ENCODE results near the gene SLC35F4. TPM values are rescaled to one million over a fixed set of nuclear protein-coding genes. Genes with fewer than 3 reads are reported as not detected.

Gene SLC35F4
- polyA plus RNA-seq, 1 donor from 2014 or later, result 21.0 TPM

- no peaks in the 10 kb centered on the region for H3K36me3 ChIP-seq (ENCODE audit: insufficient read depth, low read length)
- no peak for TF ChIP-seq RAD21 (conservative IDR thresholded peaks at IDR 0.05)
- no peak for TF ChIP-seq EZH2 (IDR thresholded peaks at IDR 0.05; ENCODE audit: borderline replicate concordance, insufficient read depth, low read length, poor library complexity, severe bottlenecking)
- TF ChIP-seq, protein P1, sequence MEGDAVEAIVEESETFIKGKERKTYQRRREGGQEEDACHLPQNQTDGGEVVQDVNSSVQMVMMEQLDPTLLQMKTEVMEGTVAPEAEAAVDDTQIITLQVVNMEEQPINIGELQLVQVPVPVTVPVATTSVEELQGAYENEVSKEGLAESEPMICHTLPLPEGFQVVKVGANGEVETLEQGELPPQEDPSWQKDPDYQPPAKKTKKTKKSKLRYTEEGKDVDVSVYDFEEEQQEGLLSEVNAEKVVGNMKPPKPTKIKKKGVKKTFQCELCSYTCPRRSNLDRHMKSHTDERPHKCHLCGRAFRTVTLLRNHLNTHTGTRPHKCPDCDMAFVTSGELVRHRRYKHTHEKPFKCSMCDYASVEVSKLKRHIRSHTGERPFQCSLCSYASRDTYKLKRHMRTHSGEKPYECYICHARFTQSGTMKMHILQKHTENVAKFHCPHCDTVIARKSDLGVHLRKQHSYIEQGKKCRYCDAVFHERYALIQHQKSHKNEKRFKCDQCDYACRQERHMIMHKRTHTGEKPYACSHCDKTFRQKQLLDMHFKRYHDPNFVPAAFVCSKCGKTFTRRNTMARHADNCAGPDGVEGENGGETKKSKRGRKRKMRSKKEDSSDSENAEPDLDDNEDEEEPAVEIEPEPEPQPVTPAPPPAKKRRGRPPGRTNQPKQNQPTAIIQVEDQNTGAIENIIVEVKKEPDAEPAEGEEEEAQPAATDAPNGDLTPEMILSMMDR (IDR thresholded peaks at IDR 0.05; ENCODE audit: poor library complexity, severe bottlenecking), result no peak
- TF ChIP-seq, protein P2, sequence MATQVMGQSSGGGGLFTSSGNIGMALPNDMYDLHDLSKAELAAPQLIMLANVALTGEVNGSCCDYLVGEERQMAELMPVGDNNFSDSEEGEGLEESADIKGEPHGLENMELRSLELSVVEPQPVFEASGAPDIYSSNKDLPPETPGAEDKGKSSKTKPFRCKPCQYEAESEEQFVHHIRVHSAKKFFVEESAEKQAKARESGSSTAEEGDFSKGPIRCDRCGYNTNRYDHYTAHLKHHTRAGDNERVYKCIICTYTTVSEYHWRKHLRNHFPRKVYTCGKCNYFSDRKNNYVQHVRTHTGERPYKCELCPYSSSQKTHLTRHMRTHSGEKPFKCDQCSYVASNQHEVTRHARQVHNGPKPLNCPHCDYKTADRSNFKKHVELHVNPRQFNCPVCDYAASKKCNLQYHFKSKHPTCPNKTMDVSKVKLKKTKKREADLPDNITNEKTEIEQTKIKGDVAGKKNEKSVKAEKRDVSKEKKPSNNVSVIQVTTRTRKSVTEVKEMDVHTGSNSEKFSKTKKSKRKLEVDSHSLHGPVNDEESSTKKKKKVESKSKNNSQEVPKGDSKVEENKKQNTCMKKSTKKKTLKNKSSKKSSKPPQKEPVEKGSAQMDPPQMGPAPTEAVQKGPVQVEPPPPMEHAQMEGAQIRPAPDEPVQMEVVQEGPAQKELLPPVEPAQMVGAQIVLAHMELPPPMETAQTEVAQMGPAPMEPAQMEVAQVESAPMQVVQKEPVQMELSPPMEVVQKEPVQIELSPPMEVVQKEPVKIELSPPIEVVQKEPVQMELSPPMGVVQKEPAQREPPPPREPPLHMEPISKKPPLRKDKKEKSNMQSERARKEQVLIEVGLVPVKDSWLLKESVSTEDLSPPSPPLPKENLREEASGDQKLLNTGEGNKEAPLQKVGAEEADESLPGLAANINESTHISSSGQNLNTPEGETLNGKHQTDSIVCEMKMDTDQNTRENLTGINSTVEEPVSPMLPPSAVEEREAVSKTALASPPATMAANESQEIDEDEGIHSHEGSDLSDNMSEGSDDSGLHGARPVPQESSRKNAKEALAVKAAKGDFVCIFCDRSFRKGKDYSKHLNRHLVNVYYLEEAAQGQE (IDR thresholded peaks at IDR 0.05; ENCODE audit: borderline replicate concordance), result no peak
- no peak for TF ChIP-seq EP300 (conservative IDR thresholded peaks at IDR 0.05; ENCODE audit: poor library complexity, severe bottlenecking)
- H3F3A ChIP-seq (ENCODE audit: insufficient read depth, low read length, poor library complexity, severe bottlenecking), result no peaks in the 10 kb centered on the region
- H3K9ac ChIP-seq (ENCODE audit: low read length), result no peak overlapping the region
- no peaks in the 10 kb centered on the region for H4K20me1 ChIP-seq (ENCODE audit: insufficient read depth)
- no peak overlapping the region for H3K4me2 ChIP-seq (ENCODE audit: low read length)
- peaks cover 4% of the 10 kb centered on the region for H3K9me3 ChIP-seq (ENCODE audit: low read length)
- no peaks in the 10 kb centered on the region for H3K79me2 ChIP-seq (replicated peaks; ENCODE audit: insufficient read depth, low read length)
- H3K4me3 ChIP-seq (ENCODE audit: low read length), result no peak overlapping the region
- H3K27ac ChIP-seq (ENCODE audit: low read length), result no peak overlapping the region
- no peaks in the 10 kb centered on the region for H3K27me3 ChIP-seq (ENCODE audit: insufficient read depth, low read depth, low read length)
- no peak overlapping the region for H2AFZ ChIP-seq (ENCODE audit: low read depth, low read length)
- H3K9me2 ChIP-seq (ENCODE audit: insufficient read depth, low read length), result no peaks in the 10 kb centered on the region
Observed at GRCh38 chr14:57761800-57762199, 104.1 kb downstream of the SLC35F4 start.

DNA sequence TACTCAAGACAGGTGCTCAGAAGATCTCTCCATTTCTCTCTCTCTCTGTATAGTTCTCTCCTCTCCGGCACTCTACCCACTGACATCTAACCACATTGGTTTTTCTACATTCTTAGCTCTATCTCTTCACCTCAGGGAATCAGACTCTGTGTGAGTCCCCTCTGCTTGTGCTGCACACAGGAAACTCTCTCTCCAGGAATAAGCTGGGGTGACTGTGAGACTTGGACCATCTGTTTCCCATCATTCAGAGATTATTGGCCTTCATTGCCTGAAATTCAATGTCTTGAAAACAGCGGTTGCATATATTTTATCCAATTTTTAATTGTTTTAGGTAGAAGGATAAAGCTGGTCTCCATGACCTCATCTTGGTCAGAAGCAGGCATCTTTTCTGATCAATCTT, 105.0 kb downstream of the SLC35F4 start:
- no peaks in the 10 kb centered on the region for H3K27me3 ChIP-seq (ENCODE audit: insufficient read depth, low read depth, low read length)

More for the DNA sequence above, 105.0 kb downstream of the SLC35F4 start:
- Histone ChIP-seq H3K9ac (ENCODE audit: low read length) (no peak overlapping the region), H3K9me3 (ENCODE audit: low read length) (peaks cover 4% of the 10 kb centered on the region), H3K36me3 (ENCODE audit: insufficient read depth, low read length) (no peaks in the 10 kb centered on the region), H3K4me3 (ENCODE audit: low read length) (no peak overlapping the region), H3K79me2 (replicated peaks; ENCODE audit: insufficient read depth, low read length) (no peaks in the 10 kb centered on the region), H3K27ac (ENCODE audit: low read length) (no peak overlapping the region), H3F3A (ENCODE audit: insufficient read depth, low read length, poor library complexity, severe bottlenecking) (no peaks in the 10 kb centered on the region), H4K20me1 (ENCODE audit: insufficient read depth) (no peaks in the 10 kb centered on the region), H3K9me2 (ENCODE audit: insufficient read depth, low read length) (no peaks in the 10 kb centered on the region), H2AFZ (ENCODE audit: low read depth, low read length) (no peak overlapping the region), H3K4me2 (ENCODE audit: low read length) (no peak overlapping the region)
- TF ChIP-seq POLR2AphosphoS5 (IDR thresholded peaks at IDR 0.05), result no peak
- no peak for TF ChIP-seq EP300 (conservative IDR thresholded peaks at IDR 0.05; ENCODE audit: poor library complexity, severe bottlenecking)
- TF ChIP-seq RAD21 (conservative IDR thresholded peaks at IDR 0.05), result no peak
- TF ChIP-seq, protein P2 (IDR thresholded peaks at IDR 0.05; ENCODE audit: borderline replicate concordance), result no peak
- TF ChIP-seq, protein P1 (IDR thresholded peaks at IDR 0.05; ENCODE audit: poor library complexity, severe bottlenecking), result no peak
- TF ChIP-seq MXI1 (conservative IDR thresholded peaks at IDR 0.05; ENCODE audit: poor library complexity, severe bottlenecking), result no peak
- TF ChIP-seq SMC3 (conservative IDR thresholded peaks at IDR 0.05; ENCODE audit: poor library complexity), result no peak
- TF ChIP-seq EZH2 (IDR thresholded peaks at IDR 0.05; ENCODE audit: borderline replicate concordance, insufficient read depth, low read length, poor library complexity, severe bottlenecking), result no peak
- TF ChIP-seq TAF1 (IDR thresholded peaks at IDR 0.05; ENCODE audit: low read depth), result no peak

Data from neural cell (in vitro differentiated cells).